Measurements from ENCODE around the gene CAMTA1. TPM values are rescaled to one million over a fixed set of nuclear protein-coding genes. Genes with fewer than 3 reads are reported as not detected.

Gene CAMTA1
- total and polyA plus RNA-seq, 9 of the 15 experiments (the other 6 are each of a cell fraction or from before 2014, with no cell fraction given), result 43.9 to 161 (median 65.9) TPM

DNA sequence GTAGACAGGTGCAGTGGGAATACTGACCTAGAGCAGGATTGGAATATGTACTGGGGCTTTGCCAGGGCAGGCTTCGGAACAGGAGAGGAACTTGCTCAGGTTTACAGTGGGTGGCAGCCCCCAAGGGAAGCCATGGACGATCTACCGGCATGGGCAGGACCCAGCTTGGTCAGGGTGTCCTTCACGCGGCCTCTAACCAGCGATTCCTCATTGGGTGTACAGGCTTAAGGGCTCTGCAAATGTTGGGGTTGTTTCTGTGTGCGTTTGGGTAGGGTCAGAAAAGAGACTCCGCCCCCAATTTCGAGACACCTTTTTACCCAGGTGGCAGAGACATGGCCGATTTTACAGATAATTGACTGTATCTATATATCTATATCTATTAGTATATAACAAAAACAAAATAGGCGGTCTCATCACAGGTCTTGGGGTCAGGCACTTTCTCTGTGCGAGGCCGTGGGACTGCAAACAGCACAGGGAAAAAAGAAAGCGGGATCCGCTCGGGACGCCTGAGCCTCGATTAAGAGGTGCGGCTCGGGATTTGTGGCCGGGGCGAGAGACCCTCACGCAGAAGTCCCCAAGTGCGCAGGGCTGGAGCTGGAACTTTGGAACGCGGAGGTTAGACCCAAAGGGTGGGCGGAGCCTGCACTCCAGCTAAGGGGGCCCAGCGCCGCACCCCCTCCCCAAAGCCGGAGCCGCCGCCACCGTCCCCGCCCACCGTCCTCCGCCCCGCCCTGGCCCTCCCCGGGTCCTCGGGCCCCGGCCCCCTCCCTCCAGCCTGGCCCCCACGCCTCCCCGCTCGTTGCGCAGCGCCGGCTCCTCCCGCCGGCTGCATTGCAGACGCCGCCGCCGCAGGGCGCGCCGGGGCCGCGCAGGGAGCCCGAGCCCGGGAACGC is 918.3 kb downstream of the CAMTA1 start:
- intact Hi-C loops (cut with micrococcal nuclease) (no loop called here), in situ Hi-C loops (cut with MboI) (no loop called here)
- peak; percentile 59 for ATAC-seq
- TF ChIP-seq TARDBP (IDR thresholded peaks at IDR 0.05), result no peak
- TF ChIP-seq FOXA3 (CRISPR knock-in tag; conservative IDR thresholded peaks at IDR 0.05 in 1 of 2, IDR thresholded peaks at IDR 0.05 in 1 of 2), result no peak
- TF ChIP-seq HNRNPLL (IDR thresholded peaks at IDR 0.05; ENCODE audit: low read depth, low read length, poor library complexity, severe bottlenecking), result peak; percentile 47
- H3K9me1 ChIP-seq (ENCODE audit: control insufficient read depth, insufficient read depth, low read length), result no peaks in the 10 kb centered on the region
- peak overlapping the region in 1 of 2 experiments; percentile 83; a peak in 2 of 4 replicates for H3K9ac ChIP-seq (ENCODE audit: insufficient read depth in 1 of 2, low read depth in 2 of 2, low read length in 2 of 2)
- peaks cover 28 to 47% of the 10 kb centered on the region in 2 experiments; a peak in 4 of 5 replicates for H3K27me3 ChIP-seq (ENCODE audit: control insufficient read depth in 2 of 2, insufficient read depth in 2 of 2, low read length in 2 of 2)
- DNase-seq (ENCODE audit: extremely low read depth in 1 of 4, low spot score in 3 of 4), result peak; percentile 26 to 70 (median 54)
- 35% methylated on average over 25 of the region's 60 CpGs for WGBS (ENCODE audit: insufficient coverage, low coverage, missing lambda C conversion rate)
- H3K79me2 ChIP-seq (ENCODE audit: control insufficient read depth, insufficient read depth, low read length), result no peaks in the 10 kb centered on the region
- peaks cover 0 to 18% of the 10 kb centered on the region in 2 experiments; a peak in 2 of 5 replicates for H3K4me1 ChIP-seq (replicated peaks in 1 of 2; ENCODE audit: control insufficient read depth in 2 of 2, insufficient read depth in 2 of 2, low read length in 2 of 2)
- no peaks in the 10 kb centered on the region for H3K9me3 ChIP-seq (replicated peaks; ENCODE audit: control insufficient read depth, insufficient read depth, low read depth, low read length)
- H3K27ac ChIP-seq (ENCODE audit: extremely low read depth, low read depth, low read length), result no peak overlapping the region
- no peak overlapping the region for H2AFZ ChIP-seq (ENCODE audit: low read depth, low read length)
- ChIA-PET POLR2A (interaction anchor here (1.1 to 1.4 kb wide), 4 partner anchors 9 to 215 kb away, joined by 3 to 7 read pairs (median 4); no protein-coding TSS in a partner anchor), CTCF (ENCODE audit: low intra/inter-chr PET ratio) (no interaction called here)
- no peak overlapping the region for H3K4me3 ChIP-seq
- no peaks in the 10 kb centered on the region; the same call in 1 of the 2 replicates for H4K20me1 ChIP-seq (replicated peaks; ENCODE audit: control insufficient read depth, insufficient read depth, low read length)
- no peaks in the 10 kb centered on the region for H3K36me3 ChIP-seq (ENCODE audit: control insufficient read depth, insufficient read depth, low read length)
- no peak for FAIRE-seq
- H3K4me2 ChIP-seq (ENCODE audit: insufficient read depth, low read length), result no peak overlapping the region; the same call in 1 of the 2 replicates
- BruUV-seq (replicated peaks), result no TSS peak
